Thoracic aorta (tissue), 2 donors: ENCODE data around the gene PIGN. TPM values are rescaled to one million over a fixed set of nuclear protein-coding genes. Genes with fewer than 3 reads are reported as not detected.

Experiments used
- ATAC-seq: fragments of 150-250 bp; one replicate; pipeline ENCODE4 v1.8.0; 2017; ENCODE audit warnings: low read depth; ENCODE audit not compliant: insufficient number of reproducible peaks, low FRiP score
- DNase-seq: peaks from one replicate; pipeline ENCODE4 v3.0.0-alpha.2; 2020; ENCODE audit warnings: low spot score
- H3K27ac ChIP-seq, 2 donors: fragments of 200-600 bp; sonication (generic); 1 replicate in 1 of 2; 2 replicates in 1 of 2; pipeline ENCODE4 v1.5.1; 2016; ENCODE audit warnings: mild to moderate bottlenecking in 2 of 2, moderate library complexity in 2 of 2
- H3K27me3 ChIP-seq: fragments of 200-600 bp; sonication (generic); replicated peaks from 2 replicates; pipeline ENCODE4 v1.6.0; 2016; ENCODE audit warnings: mild to moderate bottlenecking; ENCODE audit not compliant: insufficient read depth
- H3K36me3 ChIP-seq: fragments of 200-600 bp; sonication (generic); one replicate; pipeline ENCODE4 v1.5.1; 2016
- H3K4me1 ChIP-seq, 2 donors: fragments of 200-600 bp; sonication (generic); 1 replicate in 1 of 2; 2 replicates in 1 of 2; pipeline versions ENCODE4 v1.5.1 to v1.6.0; 2016; ENCODE audit warnings: low read depth in 2 of 2, mild to moderate bottlenecking in 1 of 2; ENCODE audit not compliant: control insufficient read depth in 1 of 2
- H3K4me3 ChIP-seq: fragments of 200-600 bp; sonication (generic); 2 replicates; pipeline ENCODE4 v1.5.1; 2016; ENCODE audit warnings: mild to moderate bottlenecking
- H3K9me3 ChIP-seq: fragments of 200-600 bp; sonication (generic); 2 replicates; pipeline ENCODE4 v1.5.1; 2016
- CTCF ChIP-seq: fragments of 200-600 bp; sonication (generic); IDR thresholded peaks from one replicate; pipeline ENCODE4 v1.5.1; 2019; ENCODE audit warnings: antibody characterized with exemption
- total RNA-seq, 2 donors: library from RNA; depleted of rRNA; stranded (reverse); fragments of >200 nt; gene quantifications; one replicate each; pipeline versions ENCODE4 v1.1.0 to v1.2.3, GENCODE V29; 2016

PIGN gene
- total RNA-seq, 2 donors from 2014 or later = 24.2 to 31.8 TPM

DNA sequence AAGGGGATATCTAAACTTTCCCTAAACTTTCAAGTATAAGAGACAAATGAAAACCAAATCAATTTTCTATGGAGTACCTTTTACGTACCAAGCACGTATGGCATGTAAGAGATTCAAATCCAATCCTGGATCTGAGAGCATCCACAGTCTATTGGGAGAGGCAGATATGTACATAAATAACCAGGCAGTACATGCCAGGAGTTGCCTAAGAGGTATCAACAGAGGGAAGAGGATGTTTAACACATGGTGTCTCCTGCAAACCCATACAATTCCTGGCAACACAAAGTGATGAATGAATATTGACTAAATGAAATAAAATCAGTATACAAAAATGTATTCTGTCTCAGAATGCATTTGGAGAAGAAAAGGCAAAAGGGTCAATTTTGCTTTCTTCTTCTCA, 116.6 kb downstream of the PIGN start:
- H3K27me3 ChIP-seq = no peaks in the 10 kb centered on the region
- DNase-seq (no peak), ATAC-seq (no peak)
- H3K36me3 ChIP-seq = peaks cover 4% of the 10 kb centered on the region
- no peak overlapping the region for H3K27ac ChIP-seq
- TF ChIP-seq CTCF = no peak
- no peaks in the 10 kb centered on the region for H3K9me3 ChIP-seq
- no peaks in the 10 kb centered on the region for H3K4me1 ChIP-seq
- no peak overlapping the region for H3K4me3 ChIP-seq

DNA sequence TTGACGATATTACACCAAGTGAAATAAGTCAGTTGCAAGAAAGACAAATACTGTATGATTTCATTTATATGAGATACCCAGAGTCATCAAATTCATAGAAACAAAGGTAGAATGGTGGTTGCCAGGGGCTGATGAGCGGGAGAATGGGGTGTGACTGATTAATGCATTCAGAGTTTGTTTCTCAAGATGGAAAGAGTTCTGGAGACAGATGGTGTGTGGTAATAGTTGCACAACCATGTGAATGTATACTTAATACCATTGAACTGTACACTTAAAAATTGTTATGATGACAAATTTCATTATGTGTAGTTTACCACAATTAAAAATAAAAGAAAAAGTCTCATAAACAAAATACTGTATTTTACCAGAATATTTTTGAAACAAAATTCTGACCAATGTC, 117.3 kb downstream of the PIGN start:
- DNase-seq (no peak), ATAC-seq (no peak)
- Histone ChIP-seq H3K36me3 (peaks cover 4% of the 10 kb centered on the region), H3K27ac (no peak overlapping the region), H3K4me3 (no peak overlapping the region), H3K27me3 (no peaks in the 10 kb centered on the region), H3K9me3 (no peaks in the 10 kb centered on the region), H3K4me1 (no peaks in the 10 kb centered on the region)
- TF ChIP-seq CTCF = no peak

- Histone ChIP-seq H3K4me3 (no peak overlapping the region), H3K4me1 (no peaks in the 10 kb centered on the region), H3K36me3 (peaks cover 1% of the 10 kb centered on the region), H3K9me3 (no peaks in the 10 kb centered on the region), H3K27me3 (no peaks in the 10 kb centered on the region), H3K27ac (no peak overlapping the region)
- DNase-seq (no peak), ATAC-seq (no peak)
- no peak for TF ChIP-seq CTCF
These were observed 120.6 kb downstream of the PIGN start for GRCh38 chr18:62066102-62066818.

DNA sequence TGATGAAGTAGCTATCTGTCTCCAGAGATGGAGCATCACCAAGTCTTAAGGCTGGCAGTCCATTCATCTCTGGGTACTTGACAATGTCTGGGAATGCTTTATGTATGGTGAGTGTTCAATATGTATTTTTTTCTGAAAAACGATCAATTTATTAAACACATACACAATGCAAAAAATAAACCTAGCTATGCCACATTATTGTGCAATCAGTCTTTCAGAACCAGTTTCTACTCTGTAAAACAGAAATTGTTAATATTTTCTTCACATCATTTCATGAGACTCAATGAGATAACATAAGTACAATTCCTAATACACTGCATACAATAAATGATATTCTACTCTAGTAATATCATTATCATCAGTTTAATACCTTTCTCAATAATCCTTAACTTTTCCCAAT, 122.5 kb downstream of the PIGN start:
- ATAC-seq (no peak), DNase-seq (no peak)
- no peak overlapping the region for H3K27ac ChIP-seq
- no peaks in the 10 kb centered on the region for H3K27me3 ChIP-seq
- no peak for TF ChIP-seq CTCF
- no peaks in the 10 kb centered on the region for H3K4me1 ChIP-seq
- no peaks in the 10 kb centered on the region for H3K9me3 ChIP-seq
- H3K4me3 ChIP-seq = no peak overlapping the region
- H3K36me3 ChIP-seq = no peaks in the 10 kb centered on the region

GRCh38 chr18:62061821-62062478, 124.9 kb downstream of the PIGN start:
- H3K4me3 ChIP-seq = no peak overlapping the region
- no peaks in the 10 kb centered on the region for H3K4me1 ChIP-seq
- no peaks in the 10 kb centered on the region for H3K36me3 ChIP-seq
- no peak for DNase-seq
- TF ChIP-seq CTCF = no peak
- H3K9me3 ChIP-seq = no peaks in the 10 kb centered on the region
- ATAC-seq = no peak
- no peak overlapping the region for H3K27ac ChIP-seq
- no peaks in the 10 kb centered on the region for H3K27me3 ChIP-seq
